ENCODE data around the gene ZBTB42.

DNA sequence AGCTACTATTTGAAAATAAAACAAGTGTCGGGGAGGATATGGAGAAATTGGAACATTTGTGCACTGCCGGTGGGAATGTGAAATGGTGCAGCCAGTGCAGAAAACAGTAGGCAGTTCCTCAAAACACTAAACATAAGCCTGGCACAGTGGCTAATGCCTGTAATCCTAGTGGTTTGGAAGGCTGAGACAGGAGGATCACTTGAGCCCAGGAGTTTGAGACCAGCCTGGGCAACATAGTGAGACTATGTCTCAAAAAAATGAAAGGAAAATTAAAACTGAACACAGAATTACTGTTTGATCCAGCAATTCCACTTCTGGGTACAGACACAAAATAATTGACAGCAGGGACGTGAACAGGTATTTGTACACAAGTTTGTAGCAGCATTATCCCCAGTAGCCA is 35.4 kb upstream of the ZBTB42 start:
- TF ChIP-seq RAD21 (IDR thresholded peaks at IDR 0.05; ENCODE audit: low read depth) (no peak), YY1 (IDR thresholded peaks at IDR 0.05; ENCODE audit: low read depth) (no peak), NFIC (IDR thresholded peaks at IDR 0.05) (no peak), CREB1 (IDR thresholded peaks at IDR 0.05; ENCODE audit: low read depth) (no peak)
- TF ChIP-seq, protein P1, sequence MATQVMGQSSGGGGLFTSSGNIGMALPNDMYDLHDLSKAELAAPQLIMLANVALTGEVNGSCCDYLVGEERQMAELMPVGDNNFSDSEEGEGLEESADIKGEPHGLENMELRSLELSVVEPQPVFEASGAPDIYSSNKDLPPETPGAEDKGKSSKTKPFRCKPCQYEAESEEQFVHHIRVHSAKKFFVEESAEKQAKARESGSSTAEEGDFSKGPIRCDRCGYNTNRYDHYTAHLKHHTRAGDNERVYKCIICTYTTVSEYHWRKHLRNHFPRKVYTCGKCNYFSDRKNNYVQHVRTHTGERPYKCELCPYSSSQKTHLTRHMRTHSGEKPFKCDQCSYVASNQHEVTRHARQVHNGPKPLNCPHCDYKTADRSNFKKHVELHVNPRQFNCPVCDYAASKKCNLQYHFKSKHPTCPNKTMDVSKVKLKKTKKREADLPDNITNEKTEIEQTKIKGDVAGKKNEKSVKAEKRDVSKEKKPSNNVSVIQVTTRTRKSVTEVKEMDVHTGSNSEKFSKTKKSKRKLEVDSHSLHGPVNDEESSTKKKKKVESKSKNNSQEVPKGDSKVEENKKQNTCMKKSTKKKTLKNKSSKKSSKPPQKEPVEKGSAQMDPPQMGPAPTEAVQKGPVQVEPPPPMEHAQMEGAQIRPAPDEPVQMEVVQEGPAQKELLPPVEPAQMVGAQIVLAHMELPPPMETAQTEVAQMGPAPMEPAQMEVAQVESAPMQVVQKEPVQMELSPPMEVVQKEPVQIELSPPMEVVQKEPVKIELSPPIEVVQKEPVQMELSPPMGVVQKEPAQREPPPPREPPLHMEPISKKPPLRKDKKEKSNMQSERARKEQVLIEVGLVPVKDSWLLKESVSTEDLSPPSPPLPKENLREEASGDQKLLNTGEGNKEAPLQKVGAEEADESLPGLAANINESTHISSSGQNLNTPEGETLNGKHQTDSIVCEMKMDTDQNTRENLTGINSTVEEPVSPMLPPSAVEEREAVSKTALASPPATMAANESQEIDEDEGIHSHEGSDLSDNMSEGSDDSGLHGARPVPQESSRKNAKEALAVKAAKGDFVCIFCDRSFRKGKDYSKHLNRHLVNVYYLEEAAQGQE (IDR thresholded peaks at IDR 0.05; ENCODE audit: low read depth) = no peak
- TF ChIP-seq, protein P2, sequence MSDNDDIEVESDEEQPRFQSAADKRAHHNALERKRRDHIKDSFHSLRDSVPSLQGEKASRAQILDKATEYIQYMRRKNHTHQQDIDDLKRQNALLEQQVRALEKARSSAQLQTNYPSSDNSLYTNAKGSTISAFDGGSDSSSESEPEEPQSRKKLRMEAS (IDR thresholded peaks at IDR 0.05) = no peak
- TF ChIP-seq, protein P3, sequence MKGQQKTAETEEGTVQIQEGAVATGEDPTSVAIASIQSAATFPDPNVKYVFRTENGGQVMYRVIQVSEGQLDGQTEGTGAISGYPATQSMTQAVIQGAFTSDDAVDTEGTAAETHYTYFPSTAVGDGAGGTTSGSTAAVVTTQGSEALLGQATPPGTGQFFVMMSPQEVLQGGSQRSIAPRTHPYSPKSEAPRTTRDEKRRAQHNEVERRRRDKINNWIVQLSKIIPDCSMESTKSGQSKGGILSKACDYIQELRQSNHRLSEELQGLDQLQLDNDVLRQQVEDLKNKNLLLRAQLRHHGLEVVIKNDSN (IDR thresholded peaks at IDR 0.05) = no peak

Measured in Ishikawa (cell line).